GM23248 (cell line): Measurements from ENCODE around the gene BZW1. TPM values are rescaled to one million over a fixed set of nuclear protein-coding genes. Genes with fewer than 3 reads are reported as not detected.
A peak's percentile ranks its signal among the peaks of the same experiment; 100 is the strongest.

Experiments used
- DNase-seq: peaks from one replicate; pipeline ENCODE4 v3.0.0-alpha.2; 2015
- H2AFZ ChIP-seq: fragments of 200-600 bp; sonication (generic); 2 replicates; pipeline ENCODE4 v1.6.1; 2016; ENCODE audit warnings: antibody characterized with exemption
- H3F3A ChIP-seq: fragments of 200-600 bp; sonication (generic); 2 replicates; pipeline ENCODE4 v1.6.1; 2016; ENCODE audit warnings: mild to moderate bottlenecking, antibody characterized with exemption, mixed run types; ENCODE audit not compliant: insufficient read depth
- H3K27ac ChIP-seq: fragments of 200-600 bp; sonication (generic); 2 replicates; pipeline ENCODE4 v1.5.1; 2016; ENCODE audit warnings: mild to moderate bottlenecking
- H3K27me3 ChIP-seq: fragments of 200-600 bp; sonication (generic); replicated peaks from 2 replicates; pipeline ENCODE4 v1.6.1; 2016; ENCODE audit warnings: mild to moderate bottlenecking; ENCODE audit not compliant: insufficient read depth
- H3K36me3 ChIP-seq: fragments of 200-600 bp; sonication (generic); 2 replicates; pipeline ENCODE4 v1.6.1; 2016; ENCODE audit warnings: low read depth, mild to moderate bottlenecking
- H3K4me1 ChIP-seq: fragments of 200-600 bp; sonication (generic); 2 replicates; pipeline ENCODE4 v1.6.1; 2016; ENCODE audit warnings: mild to moderate bottlenecking; ENCODE audit not compliant: insufficient read depth
- H3K4me2 ChIP-seq: fragments of 200-600 bp; sonication (generic); one replicate; pipeline ENCODE4 v1.6.1; 2016; ENCODE audit warnings: mild to moderate bottlenecking; ENCODE audit not compliant: unreplicated experiment
- H3K4me3 ChIP-seq: fragments of 200-600 bp; sonication (generic); 2 replicates; pipeline ENCODE4 v1.5.1; 2016; ENCODE audit warnings: mild to moderate bottlenecking
- H3K79me2 ChIP-seq: fragments of 200-600 bp; sonication (generic); 2 replicates; pipeline ENCODE4 v1.6.1; 2016; ENCODE audit warnings: mild to moderate bottlenecking; ENCODE audit not compliant: insufficient read depth
- H3K9ac ChIP-seq: fragments of 200-600 bp; sonication (generic); 2 replicates; pipeline ENCODE4 v1.6.1; 2016; ENCODE audit warnings: mild to moderate bottlenecking
- H3K9me2 ChIP-seq: fragments of 200-600 bp; sonication (generic); 2 replicates; pipeline ENCODE4 v1.6.1; 2016; ENCODE audit warnings: mixed run types, mild to moderate bottlenecking, moderate library complexity; ENCODE audit not compliant: insufficient read depth
- H3K9me3 ChIP-seq: fragments of 200-600 bp; sonication (generic); one replicate; pipeline ENCODE4 v1.6.1; 2017; ENCODE audit warnings: low read depth
- H4K20me1 ChIP-seq: fragments of 200-600 bp; sonication (generic); 2 replicates; pipeline ENCODE4 v1.6.0; 2016; ENCODE audit not compliant: insufficient read depth
- EZH2 ChIP-seq: fragments of 200-600 bp; sonication (generic); IDR thresholded peaks from 2 replicates; pipeline ENCODE4 v1.6.1; 2018; ENCODE audit warnings: antibody characterized with exemption, mild to moderate bottlenecking; ENCODE audit not compliant: insufficient read depth, poor library complexity, severe bottlenecking
- EZH2phosphoT487 ChIP-seq: fragments of 200-600 bp; sonication (generic); IDR thresholded peaks from 2 replicates; pipeline ENCODE4 v1.6.1; 2018; ENCODE audit warnings: antibody characterized with exemption, moderate library complexity, mild to moderate bottlenecking, low read depth; ENCODE audit not compliant: insufficient read depth
- WGBS, 2 experiments: methylation state at CpG; one replicate each; pipeline ENCODE4 v1.1.6; 2015 to 2017; ENCODE audit warnings: low lambda C conversion rate in 2 of 2, low coverage in 1 of 2; ENCODE audit errors: missing lambda C conversion rate in 2 of 2; 5-methylcytosine and 5-hydroxymethylcytosine counted together
- in situ Hi-C: fragments of 300-500 bp; cut with MboI; formaldehyde crosslinking; loops from 2 replicates; pipeline ENCODE4 v1.15.0; 2020
- polyA plus RNA-seq: library from polyadenylated mRNA; unstranded; fragments of >200 nt; fragmentation: Nextera tagmentation; extraction: Ambion mirVana; gene quantifications from 2 replicates; pipeline ENCODE4 v1.2.1, GENCODE V29; 2016
- total RNA-seq: library from RNA; depleted of rRNA; stranded (reverse); fragments of >200 nt; shearing (Covaris generic); gene quantifications from 2 replicates; pipeline ENCODE4 v1.2.3, GENCODE V29; 2014

Gene BZW1
- total and polyA plus RNA-seq, 2 experiments from 2014 or later: 365 to 596 TPM

GRCh38 chr2:200851398-200852248 is 39.9 kb downstream of the BZW1 start:
- H3F3A ChIP-seq: peaks cover 80% of the 10 kb centered on the region
- no peak for DNase-seq
- no peak overlapping the region for H3K4me3 ChIP-seq
- H3K9ac ChIP-seq: no peak overlapping the region
- H3K9me3 ChIP-seq: no peaks in the 10 kb centered on the region
- H3K27ac ChIP-seq: no peak overlapping the region
- peaks cover 6% of the 10 kb centered on the region; the same call in 1 of the 2 replicates for H4K20me1 ChIP-seq
- 83 to 86% methylated on average over 6 of the region's 6 CpGs for WGBS, 2 experiments
- H3K79me2 ChIP-seq: peaks cover 50% of the 10 kb centered on the region
- H3K4me2 ChIP-seq: no peak overlapping the region
- peaks cover 56% of the 10 kb centered on the region for H3K36me3 ChIP-seq
- no peaks in the 10 kb centered on the region for H3K4me1 ChIP-seq
- H2AFZ ChIP-seq: no peak overlapping the region
- no peaks in the 10 kb centered on the region for H3K27me3 ChIP-seq
- in situ Hi-C loops: loop anchor here (25.0 kb wide), 1 partner anchor 889 kb away; the partner anchor contains the start of genes MAIP1 and TYW5
- TF ChIP-seq EZH2 (no peak), EZH2phosphoT487 (no peak)
- no peaks in the 10 kb centered on the region for H3K9me2 ChIP-seq

GRCh38 chr2:200852605-200853004 is 40.9 kb downstream of the BZW1 start:
- no peaks in the 10 kb centered on the region for H3K4me1 ChIP-seq
- H3K36me3 ChIP-seq: peaks cover 66% of the 10 kb centered on the region
- H3K79me2 ChIP-seq: peaks cover 60% of the 10 kb centered on the region
- H3F3A ChIP-seq: peaks cover 89% of the 10 kb centered on the region
- H2AFZ ChIP-seq: no peak overlapping the region
- no peaks in the 10 kb centered on the region for H3K9me3 ChIP-seq
- peaks cover 8% of the 10 kb centered on the region; the same call in 1 of the 2 replicates for H4K20me1 ChIP-seq
- H3K9ac ChIP-seq: no peak overlapping the region
- 98% methylated on average over 2 of the region's 2 CpGs for WGBS, 2 experiments
- no peak overlapping the region for H3K4me3 ChIP-seq
- in situ Hi-C loops: loop anchor here (25.0 kb wide), 1 partner anchor 890 kb away; the partner anchor contains the start of genes MAIP1 and TYW5
- no peak overlapping the region for H3K27ac ChIP-seq
- no peak for DNase-seq
- H3K27me3 ChIP-seq: no peaks in the 10 kb centered on the region
- H3K4me2 ChIP-seq: no peak overlapping the region
- TF ChIP-seq EZH2: no peak
- no peak for TF ChIP-seq EZH2phosphoT487
- H3K9me2 ChIP-seq: no peaks in the 10 kb centered on the region

GRCh38 chr2:200856806-200857205 is 45.1 kb downstream of the BZW1 start:
- in situ Hi-C loops: loop anchor here (25.0 kb wide), 1 partner anchor 895 kb away; the partner anchor contains the start of genes MAIP1 and TYW5
- Histone ChIP-seq H3K27me3 (no peaks in the 10 kb centered on the region), H3K36me3 (peaks cover 92% of the 10 kb centered on the region), H3F3A (peaks cover 87% of the 10 kb centered on the region), H3K9ac (no peak overlapping the region), H3K9me3 (no peaks in the 10 kb centered on the region), H3K79me2 (peaks cover 100% of the 10 kb centered on the region), H3K4me1 (peaks cover 31% of the 10 kb centered on the region), H3K4me3 (no peak overlapping the region), H3K4me2 (no peak overlapping the region), H4K20me1 (peaks cover 25% of the 10 kb centered on the region), H2AFZ (no peak overlapping the region), H3K9me2 (no peaks in the 10 kb centered on the region), H3K27ac (no peak overlapping the region)
- WGBS, 2 experiments: 86 to 87% methylated on average over 8 of the region's 8 CpGs
- TF ChIP-seq EZH2phosphoT487: no peak
- no peak for TF ChIP-seq EZH2
- DNase-seq: no peak

- Histone ChIP-seq H4K20me1 (peaks cover 23% of the 10 kb centered on the region), H3K4me1 (peaks cover 39% of the 10 kb centered on the region), H3K4me2 (peak overlapping the region; percentile 85), H3K27ac (peak overlapping the region; percentile 99), H3F3A (peaks cover 68% of the 10 kb centered on the region), H3K9me3 (no peaks in the 10 kb centered on the region), H3K79me2 (peaks cover 92% of the 10 kb centered on the region), H3K4me3 (peak overlapping the region; percentile 98), H3K9ac (peak overlapping the region; percentile 100), H3K27me3 (no peaks in the 10 kb centered on the region), H2AFZ (no peak overlapping the region), H3K36me3 (peaks cover 57% of the 10 kb centered on the region), H3K9me2 (no peaks in the 10 kb centered on the region)
- WGBS, 2 experiments: 12 to 13% methylated on average over 12 of the region's 12 CpGs
- DNase-seq: peak; percentile 86
- TF ChIP-seq EZH2phosphoT487: no peak
- TF ChIP-seq EZH2: no peak
- in situ Hi-C loops: loop anchor here (25.0 kb wide), 1 partner anchor 898 kb away; the partner anchor contains the start of genes MAIP1 and TYW5
These were observed 48.5 kb downstream of the BZW1 start for GRCh38 chr2:200860092-200860795.
